ENCODE results near the gene RNU4-1. TPM values are rescaled to one million over a fixed set of nuclear protein-coding genes. Genes with fewer than 3 reads are reported as not detected.
A peak's percentile ranks its signal among the peaks of the same experiment; 100 is the strongest.

RNU4-1 gene
- total and polyA plus RNA-seq, 8 donors, result 597 to 2,620 (median 1,226) TPM; not detected in 2

- WGBS, 2 donors, result 9 to 26% methylated on average over 5 of the region's 5 CpGs
- H3K9me3 ChIP-seq, result no peaks in the 10 kb centered on the region
- peaks cover 7 to 32% (median 23%) of the 10 kb centered on the region in 3 donors for H3K4me1 ChIP-seq
- ATAC-seq (peak; percentile 51 to 70 (median 58)), DNase-seq (peak in 5 of 6 donors; percentile 80 to 91 (median 86)), FAIRE-seq (no peak)
- H3K4me3 ChIP-seq, result peak within 1 kb of the TSS; percentile 41 to 53 (median 46)
- no peaks in the 10 kb centered on the region for H3K27me3 ChIP-seq
- peaks cover 0 to 9% (median 0%) of the 10 kb centered on the region in 3 donors for H3K36me3 ChIP-seq
- TF ChIP-seq CTCF (IDR thresholded peaks at IDR 0.05), result no peak
- intact Hi-C loops (cut with DNase I), result no loop called here
- peak within 1 kb of the TSS; percentile 79 to 95 (median 92) for H3K27ac ChIP-seq
These were observed 34.6 kb upstream of the RNU4-1 start, which contains the start of gene PLA2G1B for GRCh38 chr12:120327593-120327992. PLA2G1B (minus strand) TSS chr12:120327779; CDS start chr12:120327753, 26 bp downstream.

- peaks cover 13 to 35% (median 26%) of the 10 kb centered on the region in 3 donors for H3K4me1 ChIP-seq
- FAIRE-seq, result no peak
- peak overlapping the region; percentile 41 to 53 (median 46) for H3K4me3 ChIP-seq
- WGBS, 2 donors, result 17 to 27% methylated on average over 9 of the region's 9 CpGs
- H3K36me3 ChIP-seq, result peaks cover 0 to 9% (median 0%) of the 10 kb centered on the region in 3 donors
- H3K9me3 ChIP-seq, result no peaks in the 10 kb centered on the region
- peak overlapping the region; percentile 68 to 95 (median 92) for H3K27ac ChIP-seq
- peak in 4 of 6 donors; percentile 82 to 91 (median 85) for DNase-seq
- TF ChIP-seq CTCF (IDR thresholded peaks at IDR 0.05), result no peak
- intact Hi-C loops (cut with DNase I), result no loop called here
- no peaks in the 10 kb centered on the region for H3K27me3 ChIP-seq
- peak; percentile 42 to 58 (median 58) for ATAC-seq
These were observed 31.9 kb upstream of the RNU4-1 start for GRCh38 chr12:120324841-120325417.

- FAIRE-seq (no peak), DNase-seq (no peak), ATAC-seq (no peak)
- Histone ChIP-seq H3K4me3 (peak overlapping the region; percentile 3 to 53 (median 28)), H3K4me1 (peaks cover 13 to 39% (median 30%) of the 10 kb centered on the region in 3 donors), H3K27me3 (no peaks in the 10 kb centered on the region), H3K36me3 (peaks cover 0 to 9% (median 0%) of the 10 kb centered on the region in 3 donors), H3K9me3 (no peaks in the 10 kb centered on the region), H3K27ac (peak overlapping the region in 3 of 4 donors; percentile 68 to 95 (median 92))
- no peak for TF ChIP-seq CTCF (IDR thresholded peaks at IDR 0.05)
- WGBS, 2 donors, result 39 to 45% methylated on average over 2 of the region's 2 CpGs
- intact Hi-C loops (cut with DNase I), result no loop called here
These were observed 30.7 kb upstream of the RNU4-1 start for GRCh38 chr12:120323772-120324171.

GRCh38 chr12:120321382-120322202, 28.6 kb upstream of the RNU4-1 start:
- ATAC-seq (peak; percentile 31 to 54 (median 44)), FAIRE-seq (no peak), DNase-seq (peak; percentile 57 to 85 (median 76))
- peak overlapping the region in 2 of 4 donors; percentile 1 to 51 for H3K4me3 ChIP-seq
- no peak for TF ChIP-seq CTCF (IDR thresholded peaks at IDR 0.05)
- H3K4me1 ChIP-seq, result peaks cover 19 to 36% (median 21%) of the 10 kb centered on the region in 3 donors
- H3K36me3 ChIP-seq, result peaks cover 0 to 9% (median 0%) of the 10 kb centered on the region in 3 donors
- peak overlapping the region; percentile 60 to 95 (median 81) for H3K27ac ChIP-seq
- H3K9me3 ChIP-seq, result no peaks in the 10 kb centered on the region
- H3K27me3 ChIP-seq, result no peaks in the 10 kb centered on the region
- intact Hi-C loops (cut with DNase I), result no loop called here
- 12 to 17% methylated on average over 13 of the region's 13 CpGs for WGBS, 2 donors
